Skin epidermis (tissue), 12 donors: ENCODE results near the gene MYOT.
A peak's percentile ranks its signal among the peaks of the same experiment; 100 is the strongest.
"Not testable (repeated sequence)": the region's sequence is repeated elsewhere in the genome, so short reads cannot be mapped to it uniquely, and the experiment has no call there.

ENCODE experiments used
- H3K27ac ChIP-seq, 21 experiments: fragments of 200-600 bp; sonication (generic) in 11 of 21; one replicate each; pipeline ENCODE4 v1.5.0; 2020; ENCODE audit warnings: mild to moderate bottlenecking in 3 of 21, inconsistent platforms in 2 of 21, moderate library complexity in 2 of 21
- H3K4me3 ChIP-seq, 7 experiments: fragments of 200-600 bp; sonication (generic) in 2 of 7; one replicate each; pipeline ENCODE4 v1.5.0; 2020; ENCODE audit warnings: inconsistent platforms in 2 of 7, mild to moderate bottlenecking in 2 of 7, moderate library complexity in 1 of 7

Gene MYOT

DNA sequence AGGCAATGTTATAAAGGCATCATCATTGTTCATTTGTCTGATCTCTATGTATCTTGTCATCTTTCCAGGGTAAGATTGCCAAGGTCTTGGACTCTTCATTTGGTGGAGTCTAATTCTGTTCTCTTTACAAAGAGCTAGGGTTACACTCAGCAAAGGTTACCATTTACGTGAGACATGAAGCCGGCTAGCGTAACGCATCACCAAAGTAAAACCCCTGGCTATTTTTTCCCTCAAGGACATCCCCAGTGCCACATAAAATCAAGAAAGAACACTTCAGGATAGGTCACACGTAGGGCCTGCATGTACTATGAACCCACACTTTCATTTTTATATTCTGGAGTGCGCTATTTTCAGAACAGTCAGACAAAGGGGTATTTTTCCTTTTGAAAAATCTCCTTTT is 20.0 kb upstream of the MYOT start:
- Histone ChIP-seq H3K27ac (no peak overlapping the region), H3K4me3 (no peak overlapping the region)

DNA sequence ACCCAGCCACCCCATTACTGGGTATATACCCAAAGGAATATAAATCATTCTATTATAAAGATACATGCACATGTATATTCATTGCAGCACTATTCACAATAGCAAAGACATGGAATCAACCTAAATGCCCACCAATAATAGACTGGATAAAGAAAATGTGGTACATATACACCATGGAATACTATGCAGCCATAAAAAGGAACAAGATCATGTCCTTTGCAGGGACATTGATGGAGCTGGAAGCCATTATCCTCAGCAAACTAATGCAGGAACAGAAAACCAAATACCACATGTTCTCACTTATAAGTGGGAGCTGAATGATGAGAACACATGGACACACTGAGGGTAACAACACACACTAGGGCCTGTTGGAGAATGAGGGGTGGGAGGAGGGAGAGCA is 14.5 kb upstream of the MYOT start:
- H3K27ac ChIP-seq: not testable (repeated sequence)

DNA sequence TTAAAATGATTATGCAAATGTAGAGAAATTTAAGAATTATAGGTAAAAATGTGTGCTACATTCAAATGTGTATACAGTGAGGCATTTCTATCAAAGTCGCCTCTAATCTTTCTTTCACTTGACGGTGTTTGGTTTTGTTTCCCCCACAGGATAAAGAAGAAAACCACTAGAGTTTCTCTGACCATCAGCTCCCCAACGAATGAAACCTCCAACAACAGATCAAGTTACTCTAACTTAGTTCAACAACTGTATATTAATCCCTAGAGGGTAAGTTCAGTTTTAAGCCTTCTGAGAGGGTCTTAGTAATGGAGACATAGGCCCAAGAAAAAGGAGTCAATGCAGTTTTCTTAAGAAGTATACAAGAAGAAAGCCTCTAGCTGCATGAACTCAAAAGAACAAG is 11.5 kb upstream of the MYOT start:
- Histone ChIP-seq H3K27ac (no peak overlapping the region), H3K4me3 (no peak overlapping the region)

More for the DNA sequence above, 14.5 kb upstream of the MYOT start:
- H3K4me3 ChIP-seq: not testable (repeated sequence)

DNA sequence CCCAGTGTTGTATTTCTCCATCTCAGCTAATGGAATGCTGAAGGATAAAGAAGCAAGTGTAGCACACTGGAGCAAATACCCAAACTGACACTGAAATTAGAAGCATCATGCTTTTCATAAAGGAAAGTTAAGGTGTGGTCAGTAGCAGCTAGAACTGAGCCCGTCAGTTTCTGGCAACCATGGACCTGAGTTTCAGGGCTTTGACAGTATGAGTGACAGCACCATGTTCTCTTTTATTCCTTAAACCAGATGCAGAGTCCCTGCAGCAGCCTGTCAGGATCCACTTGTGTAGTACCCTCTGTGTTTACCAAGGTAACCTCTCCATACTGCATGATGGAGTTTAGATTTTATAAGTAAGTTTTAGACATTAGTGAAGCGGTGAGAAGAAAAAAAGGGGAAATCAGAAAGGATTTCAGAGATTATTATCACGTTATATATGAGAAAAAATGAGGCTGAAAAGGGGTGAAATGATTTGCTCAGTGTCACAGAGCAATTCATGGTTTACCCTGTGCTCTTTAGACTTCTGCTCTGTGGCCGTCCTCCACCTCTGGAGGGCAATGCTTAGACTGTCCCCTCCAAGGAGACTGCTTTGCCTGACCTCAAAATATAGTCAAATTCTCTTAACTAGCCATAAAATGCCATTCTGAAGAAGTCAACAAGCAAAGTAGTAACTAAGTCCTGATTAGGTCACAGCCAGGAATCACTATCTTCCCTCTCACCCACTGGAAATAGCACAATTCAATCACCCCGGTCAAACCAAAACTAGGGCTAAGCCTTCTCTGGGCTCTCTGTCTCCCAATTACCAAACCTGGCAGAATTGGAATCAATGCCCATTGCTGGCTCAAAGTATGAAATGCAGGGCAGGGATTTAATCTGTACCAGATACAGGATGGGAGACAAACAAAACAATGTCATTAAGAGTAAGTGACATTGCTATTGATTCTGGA is 10.5 kb upstream of the MYOT start:
- no peak overlapping the region for H3K4me3 ChIP-seq

DNA sequence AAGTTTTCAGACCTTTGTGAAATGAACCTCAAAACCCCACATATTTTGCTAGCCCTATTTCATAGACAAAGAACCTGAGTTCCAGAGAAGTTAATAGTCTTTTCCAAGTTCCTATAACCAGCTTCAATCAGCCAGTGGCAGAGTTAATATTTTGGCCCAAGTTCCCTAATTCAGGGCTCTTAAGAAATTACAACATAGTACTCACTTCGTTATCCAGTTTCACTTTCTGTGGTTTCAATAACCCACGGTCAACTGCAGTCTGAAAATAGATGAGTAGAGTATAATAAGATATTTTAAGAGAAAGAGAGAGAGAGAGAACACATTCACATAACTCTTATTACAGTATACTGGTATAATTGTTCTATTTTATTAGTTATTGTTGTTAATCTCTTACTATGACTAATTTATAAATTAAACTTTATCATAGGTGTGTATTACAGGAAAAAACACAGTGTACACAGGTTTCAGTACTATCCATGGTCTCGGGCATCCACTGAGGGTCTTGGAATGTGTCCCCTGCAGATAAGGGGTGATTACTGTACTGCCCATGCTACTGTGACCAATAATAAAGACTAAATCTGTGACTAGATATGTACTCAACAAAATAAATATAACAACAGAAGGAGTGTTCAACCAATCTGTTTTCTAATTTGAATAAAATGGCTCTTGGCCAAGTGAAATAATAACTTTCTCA is 9.3 kb upstream of the MYOT start:
- Histone ChIP-seq H3K4me3 (no peak overlapping the region), H3K27ac (peak overlapping the region in 1 of 21 experiments; percentile 35)

More for the DNA sequence above, 10.5 kb upstream of the MYOT start:
- peak overlapping the region in 1 of 21 experiments; percentile 31 for H3K27ac ChIP-seq

DNA sequence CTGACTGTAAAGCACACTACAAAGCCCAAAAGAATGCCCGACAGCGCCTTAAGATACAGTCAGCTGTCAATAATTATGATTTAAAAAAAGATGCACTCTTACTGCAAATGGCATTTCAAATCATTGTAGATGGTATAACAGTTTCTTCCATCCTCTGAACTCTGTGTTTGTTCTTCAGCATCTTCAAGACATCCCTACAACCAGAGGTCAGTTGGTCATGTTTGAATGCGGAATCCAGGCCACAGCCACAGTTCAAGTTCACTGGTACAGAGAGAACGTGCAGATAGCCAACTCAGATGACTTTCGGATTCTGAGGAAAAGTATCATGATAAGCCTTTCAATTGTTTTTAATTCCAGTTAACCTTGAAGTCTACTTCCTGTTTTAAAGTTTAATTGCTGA is 8.7 kb upstream of the MYOT start:
- Histone ChIP-seq H3K27ac (no peak overlapping the region), H3K4me3 (no peak overlapping the region)

DNA sequence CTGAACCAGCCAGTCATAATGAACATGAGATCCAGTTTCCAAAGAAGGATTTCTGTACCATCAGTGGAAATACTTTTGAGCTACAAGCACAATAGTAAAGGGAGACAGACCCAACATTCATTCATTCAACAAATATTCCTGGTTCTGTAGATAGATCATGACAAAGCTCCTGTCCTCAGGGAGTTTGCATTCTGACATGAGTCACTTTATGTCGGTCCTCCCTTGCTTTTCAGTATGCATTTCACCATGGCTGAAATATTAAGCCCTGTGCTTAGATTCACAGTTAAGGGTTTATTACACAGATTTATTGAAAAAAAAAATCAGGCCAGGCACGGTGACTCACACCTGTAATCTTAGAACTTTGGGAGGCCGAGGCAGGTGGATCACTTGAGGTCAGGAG is 5.4 kb upstream of the MYOT start:
- H3K27ac ChIP-seq: no peak overlapping the region
- H3K4me3 ChIP-seq: no peak overlapping the region

DNA sequence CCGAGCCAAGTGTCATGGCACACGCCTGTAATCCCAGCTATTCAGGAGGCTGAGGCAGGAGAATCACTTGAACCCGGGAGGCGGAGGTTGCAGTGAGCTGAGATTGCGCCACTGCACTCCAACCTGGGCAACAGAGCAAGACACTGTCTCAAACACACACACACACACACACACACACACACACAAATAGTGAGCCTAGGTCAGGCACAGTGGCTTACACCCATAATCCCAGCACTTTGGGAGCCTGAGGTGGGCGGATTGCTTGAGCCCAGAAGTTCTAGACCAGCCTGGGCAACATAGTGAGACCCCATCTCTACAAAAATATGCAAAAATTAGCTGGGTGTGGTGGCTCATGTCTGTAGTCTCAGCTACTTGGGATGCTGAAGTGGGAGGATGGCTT is 4.0 kb upstream of the MYOT start:
- not testable (repeated sequence) for H3K27ac ChIP-seq, H3K4me3 ChIP-seq

DNA sequence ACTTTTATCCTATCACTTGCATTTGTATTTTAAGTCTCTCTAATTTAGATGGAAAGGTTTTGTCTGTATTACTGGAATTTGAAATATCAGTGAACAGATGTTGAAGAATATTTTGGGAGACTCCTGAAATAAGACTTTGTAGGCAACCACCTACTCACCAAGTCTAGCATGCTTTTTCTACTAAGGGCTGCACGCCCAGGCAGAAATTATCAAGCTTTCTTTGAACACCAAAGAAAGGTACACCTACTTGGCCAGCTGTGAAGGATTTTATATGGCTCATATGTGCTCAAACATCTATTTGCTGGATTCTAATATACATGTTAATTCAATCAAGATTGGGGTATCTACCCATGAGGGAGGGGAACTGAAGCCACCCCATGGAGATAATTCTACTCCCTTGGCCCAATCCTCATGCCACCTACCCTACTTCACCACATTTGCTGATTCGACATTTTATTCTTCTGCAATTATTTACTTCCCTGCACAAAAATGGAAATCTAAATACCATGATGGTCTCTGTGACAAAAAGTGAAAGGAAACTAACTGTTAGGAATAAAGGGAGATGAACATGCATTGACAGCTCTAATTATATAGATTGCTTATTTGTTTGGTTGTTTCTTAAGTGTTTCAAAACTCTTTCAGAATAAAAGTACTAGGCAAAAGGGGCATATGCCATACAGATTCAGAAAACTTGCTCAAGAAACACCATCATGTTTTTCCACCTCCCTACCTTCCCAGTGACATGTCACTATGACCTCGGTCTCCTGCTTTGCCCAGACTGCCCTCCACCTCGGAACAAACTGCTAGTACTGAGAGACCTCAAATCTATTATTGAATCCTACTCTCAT is 895 bp upstream of the MYOT start:
- Histone ChIP-seq H3K27ac (no peak overlapping the region), H3K4me3 (no peak overlapping the region)

DNA sequence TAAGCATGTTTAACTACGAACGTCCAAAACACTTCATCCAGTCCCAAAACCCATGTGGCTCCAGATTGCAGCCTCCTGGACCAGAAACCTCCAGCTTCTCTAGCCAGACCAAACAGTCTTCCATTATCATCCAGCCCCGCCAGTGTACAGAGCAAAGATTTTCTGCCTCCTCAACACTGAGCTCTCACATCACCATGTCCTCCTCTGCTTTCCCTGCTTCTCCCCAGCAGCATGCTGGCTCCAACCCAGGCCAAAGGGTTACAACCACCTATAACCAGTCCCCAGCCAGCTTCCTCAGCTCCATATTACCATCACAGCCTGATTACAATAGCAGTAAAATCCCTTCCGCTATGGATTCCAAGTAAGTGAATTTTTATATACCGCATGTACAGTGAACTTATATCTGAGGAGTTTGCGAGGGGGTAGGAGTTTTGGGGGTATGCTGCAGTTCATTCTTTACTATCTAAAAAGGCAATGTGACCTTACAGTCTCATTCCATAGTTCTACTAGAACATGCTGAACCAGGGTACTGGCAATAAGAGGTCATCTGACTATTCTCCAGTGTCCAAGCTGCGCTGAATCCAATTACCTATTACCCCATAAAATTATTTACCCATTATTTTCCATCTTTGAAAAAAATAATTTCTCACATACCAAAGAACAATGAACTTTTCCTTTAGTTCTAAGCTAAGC is 3.1 kb downstream of the MYOT start:
- Histone ChIP-seq H3K27ac (no peak overlapping the region), H3K4me3 (no peak overlapping the region)

DNA sequence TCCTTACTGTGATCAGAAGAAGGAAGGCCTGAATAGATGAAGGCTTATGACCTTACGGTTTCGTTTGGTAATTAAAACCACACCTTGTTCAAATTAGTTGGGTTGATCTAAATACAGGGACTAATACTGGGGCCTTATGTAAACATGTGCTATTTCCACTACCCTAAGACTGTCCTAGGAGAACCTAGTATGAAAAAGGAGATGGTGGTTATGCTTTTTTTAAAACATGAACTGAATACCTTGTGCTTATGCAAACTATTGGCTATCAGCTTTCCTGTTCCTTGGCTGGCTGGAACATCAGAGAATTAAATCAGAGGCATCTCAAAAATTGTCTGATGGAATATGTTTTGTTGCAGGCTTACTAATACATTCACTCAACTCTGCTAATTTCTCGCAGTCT is 3.9 kb downstream of the MYOT start:
- Histone ChIP-seq H3K4me3 (no peak overlapping the region), H3K27ac (no peak overlapping the region)

DNA sequence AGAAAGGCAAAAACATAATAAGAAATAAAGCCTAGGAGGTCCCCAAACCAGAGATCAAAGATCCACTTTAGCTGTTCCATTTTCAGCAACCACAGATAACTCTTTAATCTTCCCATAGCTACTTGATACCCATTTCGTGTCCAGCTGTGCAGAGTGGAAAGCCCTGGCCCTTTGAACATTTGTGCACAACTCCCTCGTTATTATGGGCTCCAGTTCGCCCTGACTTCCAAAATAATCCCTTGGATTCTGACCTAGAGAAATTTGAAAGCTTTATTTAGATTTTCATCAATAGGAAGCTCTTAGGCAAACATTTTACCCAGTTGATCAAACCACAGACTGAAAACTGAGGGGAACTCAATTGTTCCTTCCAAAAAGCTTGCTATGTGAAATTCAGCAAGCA is 4.8 kb downstream of the MYOT start:
- Histone ChIP-seq H3K4me3 (no peak overlapping the region), H3K27ac (no peak overlapping the region)

DNA sequence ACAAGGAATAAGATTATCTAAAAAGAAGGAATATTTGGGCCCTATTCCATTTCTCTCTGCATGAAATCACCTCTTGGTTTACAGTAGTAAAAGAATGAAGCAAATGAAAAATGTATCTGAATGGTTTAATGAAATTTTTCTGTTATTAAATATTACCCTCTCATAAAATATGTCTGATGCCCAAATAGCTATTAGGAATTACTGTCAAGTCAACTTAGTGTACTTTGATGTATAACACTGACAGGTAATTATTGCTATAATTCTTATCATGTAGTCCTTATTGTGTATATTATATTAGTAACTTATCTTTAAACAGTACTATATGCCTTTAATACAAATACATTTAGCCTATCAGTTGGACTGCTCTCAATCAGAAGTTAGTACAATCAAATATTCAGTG is 8.4 kb downstream of the MYOT start:
- Histone ChIP-seq H3K4me3 (no peak overlapping the region), H3K27ac (no peak overlapping the region)

DNA sequence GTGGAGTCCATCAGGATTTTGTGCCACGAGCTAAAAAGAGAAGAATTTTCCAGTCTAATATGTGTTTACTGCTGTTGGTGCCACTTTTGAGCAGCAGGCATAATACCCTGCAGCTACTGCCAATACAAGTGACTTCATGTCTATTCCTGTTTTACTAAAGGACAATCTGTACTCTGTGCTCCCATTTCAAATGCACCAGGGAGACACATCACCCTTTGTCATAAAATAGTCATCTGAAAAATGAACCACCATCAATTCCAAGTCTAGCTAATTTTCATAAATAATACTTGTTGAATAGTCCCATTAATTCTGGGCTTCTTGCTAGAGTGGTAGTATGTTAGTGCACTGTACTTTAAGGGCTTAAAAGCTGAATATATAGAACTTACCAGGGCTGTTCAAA is 12.7 kb downstream of the MYOT start:
- Histone ChIP-seq H3K4me3 (no peak overlapping the region), H3K27ac (no peak overlapping the region)

DNA sequence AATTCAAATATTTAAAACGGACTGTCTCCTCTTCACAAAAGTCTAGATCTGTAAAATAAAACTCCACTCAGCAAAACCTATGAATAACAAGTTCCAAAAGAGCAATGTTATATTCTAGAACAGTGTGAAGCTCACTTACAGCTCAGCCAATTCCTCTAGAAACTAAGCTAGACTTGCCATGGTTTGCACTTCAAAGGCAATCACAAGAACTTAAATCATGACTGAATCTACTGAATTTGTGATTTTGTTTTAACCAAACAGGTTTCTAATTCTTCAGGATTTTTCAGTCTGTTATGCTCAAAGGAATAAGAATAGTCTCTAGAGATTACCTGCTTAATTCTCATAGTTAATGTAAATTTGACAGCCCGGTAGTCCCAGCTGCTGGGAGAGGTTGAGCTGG is 20.2 kb downstream of the MYOT start:
- H3K27ac ChIP-seq: peak overlapping the region in 3 of 21 experiments; percentile 71 to 89 (median 88)
- H3K4me3 ChIP-seq: no peak overlapping the region

DNA sequence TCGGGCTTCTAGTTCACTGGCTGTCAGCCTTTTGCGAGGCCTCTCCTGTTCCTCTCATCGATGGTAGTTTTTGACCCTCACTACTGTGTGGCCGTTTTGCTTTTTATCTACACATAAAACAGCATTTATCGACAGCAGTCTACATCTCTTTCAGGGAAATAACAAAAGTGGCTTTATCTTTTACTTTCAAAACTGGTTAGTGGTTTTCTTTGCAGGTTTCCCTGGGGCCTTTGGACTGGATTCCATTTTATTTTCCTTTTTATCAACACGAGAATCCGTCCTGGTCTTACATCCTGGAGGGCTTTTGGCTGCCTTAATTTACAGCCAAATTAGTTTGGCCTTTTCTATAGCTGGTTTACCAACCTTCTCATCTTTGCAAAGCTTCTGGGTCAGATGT is 20.8 kb downstream of the MYOT start:
- H3K4me3 ChIP-seq: peak overlapping the region; percentile 34 to 48 (median 45)
- H3K27ac ChIP-seq: peak overlapping the region in 19 of 21 experiments; percentile 45 to 89 (median 73)

DNA sequence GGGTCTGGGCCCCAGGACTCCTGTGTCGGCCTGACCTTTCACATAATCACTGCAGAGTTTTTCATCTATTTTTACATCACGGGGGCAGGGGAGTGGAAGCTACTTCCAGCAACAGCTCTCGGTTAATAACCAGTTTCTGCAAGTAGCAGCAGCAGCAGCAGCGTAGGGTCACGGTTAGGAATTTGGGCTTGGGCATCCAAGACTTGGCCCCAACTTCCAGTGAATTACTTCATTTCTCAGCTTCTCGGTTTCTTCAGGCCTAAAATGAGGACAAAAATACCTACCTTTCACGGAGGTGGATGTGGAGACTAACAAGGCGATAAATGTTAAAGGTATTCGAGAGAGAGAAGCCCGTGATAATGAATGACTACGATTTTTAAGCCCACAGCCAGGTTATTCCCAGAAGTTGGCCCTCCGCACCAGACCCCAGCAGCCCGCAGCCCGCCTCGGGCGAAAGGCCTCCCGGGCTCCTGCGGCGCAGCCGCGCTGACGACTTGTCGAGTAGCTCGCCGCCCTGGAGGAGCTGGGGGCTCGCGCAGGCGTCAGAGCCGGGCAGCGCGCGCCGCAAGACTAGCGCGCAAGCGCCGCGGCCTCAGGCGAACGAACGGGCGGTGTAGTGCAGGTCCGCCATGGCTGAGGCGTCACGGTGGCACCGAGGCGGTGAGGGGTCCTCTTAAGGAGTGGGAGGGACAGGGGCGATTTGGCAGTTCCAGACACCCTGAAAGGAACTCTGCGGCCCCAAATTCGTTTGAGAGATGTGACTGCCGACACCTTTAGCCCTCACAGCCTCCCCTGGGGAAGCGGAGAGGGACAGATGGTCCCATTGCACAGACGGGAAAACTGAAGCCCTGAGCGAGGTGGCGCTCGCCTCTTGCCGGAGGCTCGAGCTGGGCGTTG is 21.5 kb downstream of the MYOT start, which contains the start of gene PKD2L2:
PKD2L2 (plus strand) TSS at position 595 of the 897 bp plus-strand sequence; CDS start at position 630, 35 bp downstream.
- Histone ChIP-seq H3K4me3 (peak within 1 kb of the TSS; percentile 34 to 48 (median 45)), H3K27ac (peak within 1 kb of the TSS; percentile 10 to 89 (median 72))

DNA sequence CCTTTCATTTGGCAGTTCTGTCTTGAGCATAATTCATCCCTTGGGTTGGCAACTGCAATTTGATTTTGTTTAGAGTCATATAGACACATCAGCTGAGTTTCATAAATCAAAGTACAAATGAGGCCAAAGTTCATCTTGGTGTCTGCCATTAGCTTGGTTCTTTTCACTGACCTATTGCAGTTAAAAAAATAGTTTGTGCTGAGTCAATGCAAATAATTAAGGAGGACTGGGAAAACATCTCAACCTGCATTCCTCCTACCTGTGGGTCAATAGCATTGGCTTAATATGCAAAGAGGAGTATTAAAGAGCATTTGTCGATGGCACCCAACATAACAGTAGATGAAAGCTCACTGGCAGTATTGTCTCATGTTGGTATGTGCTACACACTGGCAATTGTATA is 23.2 kb downstream of the MYOT start:
- no peak overlapping the region for H3K27ac ChIP-seq

More for the DNA sequence above, 23.2 kb downstream of the MYOT start:
- no peak overlapping the region for H3K4me3 ChIP-seq
